Stimulated activated CD8-positive, alpha-beta memory T cell treated with anti-CD3 and anti-CD28 coated beads, Interleukin-2, amount 100 ng/mL, for 1 hour (primary cell): ENCODE measurements around the gene TCTN2.

Source experiments
- DNase-seq, 2 donors: peaks; one replicate each; pipeline ENCODE4 v3.0.0-alpha.2; 2020; ENCODE audit warnings: low read depth in 2 of 2

The TCTN2 gene

GRCh38 chr12:123670882-123671728 is at the start of gene TCTN2:
TCTN2 (plus strand) TSS chr12:123671113; CDS start chr12:123671241, 128 bp downstream.
- peak; percentile 83 to 89 for DNase-seq

DNA sequence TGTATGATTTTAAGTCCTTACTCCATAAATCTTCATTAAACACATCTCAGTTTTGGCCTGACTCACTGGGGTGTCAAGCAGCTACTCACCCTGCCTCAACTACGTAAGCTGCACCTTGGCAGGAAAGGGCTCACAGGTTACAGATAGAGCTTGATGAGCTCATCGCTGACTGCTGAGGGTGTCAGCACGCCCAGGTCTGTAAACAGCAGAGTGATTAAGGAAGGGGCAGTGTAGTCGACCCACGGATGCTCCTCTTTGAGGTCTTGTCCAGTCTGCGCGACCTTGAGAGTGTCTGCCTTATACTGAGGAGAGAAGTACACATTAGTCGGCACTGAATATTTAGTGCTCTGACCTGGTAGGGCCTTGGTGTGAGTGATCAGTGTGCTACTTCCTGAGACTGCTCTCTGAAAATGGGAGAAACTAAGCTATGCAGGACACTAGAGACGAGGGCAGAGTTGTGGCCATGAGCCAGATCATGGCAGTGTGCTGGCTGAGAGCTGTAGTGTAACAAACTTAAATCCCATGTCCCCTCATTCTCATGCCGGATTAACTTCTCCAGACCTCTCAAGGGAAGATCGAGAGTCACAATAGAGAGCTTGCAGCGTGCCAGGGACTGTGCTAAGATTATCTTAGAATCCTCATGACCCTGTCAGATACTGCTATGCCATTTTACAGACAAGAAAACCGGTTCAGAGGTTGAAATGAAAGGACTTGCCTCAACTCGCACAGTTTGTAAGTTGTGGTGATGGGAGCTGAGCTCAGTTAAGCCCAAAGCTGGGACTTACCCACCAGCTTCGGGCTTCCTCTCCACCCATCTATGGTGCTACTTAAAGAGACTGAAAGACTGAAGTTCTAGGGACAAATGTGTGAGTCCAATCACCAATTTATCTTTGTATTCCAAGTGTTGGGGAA is 49.0 kb upstream of the TCTN2 start:
- DNase-seq = no peak

GRCh38 chr12:123633379-123634141 is 37.4 kb upstream of the TCTN2 start, which contains the start of the genes EIF2B1 and GTF2H3:
EIF2B1 (minus strand) TSS chr12:123633686; CDS start chr12:123633557, 129 bp downstream.
GTF2H3 (plus strand) TSS chr12:123633829; CDS start chr12:123633860, 31 bp downstream.
- DNase-seq = peak; percentile 92 to 95

GRCh38 chr12:123634142-123634561 is 36.8 kb upstream of the TCTN2 start:
- DNase-seq = no peak

DNA sequence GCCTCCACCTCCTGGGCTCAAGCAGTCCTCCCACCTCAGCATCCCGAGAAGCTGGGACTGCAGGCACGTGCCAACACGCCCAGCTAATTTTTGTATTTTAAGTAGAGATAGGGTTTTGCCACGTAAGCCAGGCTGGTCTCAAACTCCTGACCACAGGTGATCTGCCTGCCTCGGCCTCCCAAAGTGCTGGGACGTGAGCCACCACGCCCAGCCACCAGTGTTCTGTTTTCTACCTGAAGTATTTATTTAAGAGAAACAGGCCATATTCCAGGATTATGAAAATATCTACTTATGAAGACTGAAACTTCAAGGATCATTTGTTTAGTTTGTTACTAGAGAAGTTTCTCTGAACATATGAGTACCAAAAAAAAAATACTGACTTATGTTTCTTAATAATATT is 27.0 kb upstream of the TCTN2 start:
- no peak for DNase-seq

- DNase-seq = no peak
These were observed 25.5 kb upstream of the TCTN2 start for GRCh38 chr12:123645380-123645779.

GRCh38 chr12:123645878-123646277 is 25.0 kb upstream of the TCTN2 start:
- no peak for DNase-seq

DNA sequence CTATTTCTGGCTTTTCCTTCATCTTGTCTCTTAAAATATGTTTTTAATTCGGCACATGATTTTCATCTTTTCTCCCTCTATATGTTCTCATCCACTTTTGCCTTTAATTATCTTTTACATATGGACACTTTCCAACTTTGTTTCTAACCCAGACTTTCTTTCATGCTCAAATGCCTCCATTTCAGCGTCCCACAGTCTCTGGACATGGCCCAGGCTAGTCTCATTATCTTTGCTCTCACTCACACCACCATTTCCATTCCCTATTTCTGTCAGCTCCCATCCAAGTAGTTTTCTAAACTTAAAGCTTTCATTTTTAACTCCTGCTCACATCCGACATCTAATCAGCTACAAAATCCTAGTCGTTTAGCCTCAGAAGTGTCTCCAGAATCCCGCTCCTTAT is 22.5 kb upstream of the TCTN2 start:
- no peak for DNase-seq

DNA sequence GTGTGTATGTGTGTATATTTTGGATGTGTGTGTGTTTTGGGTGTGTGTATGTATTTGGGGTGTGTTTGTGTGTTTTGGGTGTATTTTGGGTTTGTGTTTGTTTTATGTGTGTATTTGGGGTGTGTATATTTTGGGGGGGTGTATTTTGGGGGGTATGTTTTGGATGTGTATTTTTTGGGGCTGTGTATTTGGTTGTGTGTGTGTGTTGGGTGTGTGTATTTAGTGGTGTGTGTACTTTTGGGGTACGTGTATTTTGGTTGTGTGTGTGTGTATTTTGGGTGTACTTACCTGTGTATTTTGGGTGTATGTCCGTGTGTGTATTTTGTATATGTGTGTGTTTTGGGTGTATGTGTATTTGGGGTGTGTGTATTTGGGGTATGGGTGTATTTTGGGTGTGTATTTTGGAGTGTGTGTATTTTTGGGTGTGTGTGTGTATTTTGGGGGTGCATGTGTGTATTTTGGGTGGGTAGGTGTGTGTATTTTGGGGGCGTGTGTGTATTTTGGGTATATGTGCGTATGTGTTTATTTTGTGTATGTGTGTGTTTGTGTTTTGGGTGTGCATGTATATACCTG is 16.7 kb upstream of the TCTN2 start:
- DNase-seq = no peak

DNA sequence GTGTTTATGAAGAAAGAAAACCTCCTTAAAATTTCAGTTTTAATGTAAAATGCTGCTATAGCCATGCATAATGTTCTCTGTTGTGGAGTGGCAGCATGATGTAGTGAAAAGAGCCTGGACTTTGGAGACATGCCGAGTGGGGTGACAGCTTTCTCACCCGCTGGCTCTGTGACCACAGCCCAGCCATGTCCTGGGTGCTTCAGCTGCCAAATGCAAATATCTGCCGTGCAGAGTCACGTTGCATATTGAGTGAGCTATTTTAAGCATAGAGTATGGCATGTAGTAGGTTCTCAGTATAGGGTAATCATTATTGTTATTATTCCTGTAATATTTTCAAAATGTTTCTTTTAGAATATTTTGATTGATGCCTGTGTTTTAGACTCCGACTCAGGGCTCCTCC is 15.5 kb upstream of the TCTN2 start:
- no peak for DNase-seq

- no peak for DNase-seq
These were observed 14.5 kb upstream of the TCTN2 start for GRCh38 chr12:123656392-123656791.

DNA sequence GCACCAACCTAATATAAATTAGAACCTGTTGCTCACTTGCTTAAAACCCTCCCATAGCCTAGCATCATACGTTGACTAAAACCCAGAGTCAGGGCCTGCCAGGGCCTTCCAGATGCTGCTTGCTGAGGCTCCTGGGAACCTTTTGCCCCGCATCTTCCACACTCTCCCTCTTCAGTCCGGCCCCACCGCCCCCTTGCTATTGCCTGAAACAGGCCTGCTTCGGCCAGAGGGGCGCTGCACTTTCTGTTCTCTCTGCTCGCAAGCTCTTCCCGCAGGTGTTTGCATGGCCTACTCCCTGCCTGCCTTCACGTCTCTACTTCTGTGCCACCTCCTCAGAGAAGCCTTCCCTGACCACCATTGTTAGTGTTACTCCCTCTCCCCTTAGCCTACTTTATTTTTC is 13.7 kb upstream of the TCTN2 start:
- no peak for DNase-seq

- no peak for DNase-seq
These were observed 10.8 kb upstream of the TCTN2 start for GRCh38 chr12:123659996-123660727.

DNA sequence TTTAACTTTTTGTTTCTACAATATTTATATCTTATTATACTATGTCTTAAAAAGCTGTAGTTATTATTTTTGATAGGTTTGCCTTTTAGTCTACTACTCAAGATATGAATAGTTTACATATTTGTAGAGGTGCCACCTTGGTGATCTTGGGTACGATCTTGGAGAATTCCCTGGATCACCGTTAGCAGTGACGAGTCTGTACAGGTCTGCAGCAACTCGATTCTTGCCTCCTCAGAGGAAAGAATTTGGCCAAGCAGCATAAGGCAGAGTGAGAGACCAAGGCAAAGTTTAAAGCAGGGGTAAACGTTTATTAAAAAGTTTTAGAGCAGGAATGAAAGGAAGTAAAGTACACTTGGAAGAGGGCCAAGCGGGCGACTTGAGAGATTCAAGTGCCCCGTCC is 3.1 kb upstream of the TCTN2 start:
- DNase-seq = no peak

GRCh38 chr12:123671876-123672275 is 963 bp downstream of the TCTN2 start:
- no peak for DNase-seq

- DNase-seq = no peak
These were observed 4.5 kb downstream of the TCTN2 start for GRCh38 chr12:123675436-123675835.

DNA sequence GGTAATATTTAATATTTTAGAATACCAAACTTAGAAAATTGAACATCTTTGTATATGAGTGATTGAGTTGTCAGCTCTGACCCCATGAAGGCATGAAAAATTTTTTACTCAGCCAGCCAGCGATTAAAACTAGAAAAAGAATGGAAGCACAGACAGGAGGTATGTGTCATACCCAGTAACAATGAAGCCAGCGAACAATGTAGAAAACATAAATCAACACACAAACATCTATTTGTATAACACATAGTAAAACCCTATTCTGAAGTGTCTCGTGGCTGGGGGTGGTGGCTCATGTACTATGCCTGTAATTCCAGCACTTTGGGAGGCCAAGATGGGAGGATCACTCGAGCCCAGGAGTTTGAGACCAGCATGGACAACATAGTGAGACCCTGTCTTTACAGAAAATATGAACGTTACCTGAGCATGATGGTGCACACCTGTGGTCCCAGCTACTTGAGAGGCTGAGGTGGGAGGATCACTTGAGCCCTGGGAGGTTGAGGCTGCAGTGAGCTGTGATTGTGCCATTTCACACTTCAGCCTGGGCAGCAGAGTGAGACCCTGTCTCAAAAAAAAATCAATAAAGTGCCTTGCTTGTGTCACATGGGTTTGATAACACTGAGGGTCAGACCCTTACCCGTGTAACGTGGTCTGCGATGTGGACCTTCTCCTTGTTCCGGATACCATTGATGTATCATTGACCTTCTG is 5.9 kb downstream of the TCTN2 start:
- DNase-seq = no peak

GRCh38 chr12:123678981-123679380 is 8.1 kb downstream of the TCTN2 start:
- DNase-seq = no peak

DNA sequence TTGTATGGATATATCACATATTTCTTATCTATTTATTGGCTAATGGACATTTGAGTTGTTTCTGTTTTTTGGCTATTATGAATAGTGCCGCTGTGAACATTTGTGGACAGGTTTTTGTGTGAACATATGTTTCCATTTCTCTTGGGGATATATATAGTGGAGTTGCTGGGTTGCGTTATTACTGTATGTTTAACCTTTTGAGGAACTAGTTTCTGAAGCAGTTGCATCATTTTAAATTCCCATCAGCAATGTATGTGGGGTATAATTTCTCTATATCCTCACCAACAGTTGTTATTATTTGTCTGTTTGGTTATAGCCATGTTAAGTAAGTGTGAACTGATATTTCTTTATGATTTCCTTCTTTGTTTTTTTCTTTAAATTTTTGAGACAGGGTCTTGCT is 10.7 kb downstream of the TCTN2 start:
- no peak for DNase-seq

DNA sequence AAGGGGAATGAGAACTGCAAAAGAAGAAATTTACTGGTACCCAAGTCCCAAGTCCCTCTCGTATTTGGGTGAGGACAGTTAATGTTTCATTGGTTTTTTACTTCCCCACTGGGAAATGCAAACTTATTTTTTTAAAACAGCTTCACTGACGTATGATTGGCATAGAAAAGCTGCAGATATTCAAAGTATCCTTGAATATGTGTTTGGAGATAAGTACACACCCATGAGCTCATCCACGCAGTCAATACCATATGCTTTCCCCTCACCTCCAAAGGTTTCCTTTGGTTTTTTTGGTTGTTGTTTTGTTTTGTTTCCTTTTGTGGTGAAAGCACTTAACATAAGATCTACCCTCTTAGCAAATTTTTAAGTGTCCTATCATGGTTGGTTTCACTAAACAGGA is 13.1 kb downstream of the TCTN2 start:
- DNase-seq = no peak
